ENCODE data around the gene PRKCSH. TPM values are rescaled to one million over a fixed set of nuclear protein-coding genes. Genes with fewer than 3 reads are reported as not detected.

PRKCSH gene
- total RNA-seq, 1 experiment from 2014 or later = 399 TPM

DNA sequence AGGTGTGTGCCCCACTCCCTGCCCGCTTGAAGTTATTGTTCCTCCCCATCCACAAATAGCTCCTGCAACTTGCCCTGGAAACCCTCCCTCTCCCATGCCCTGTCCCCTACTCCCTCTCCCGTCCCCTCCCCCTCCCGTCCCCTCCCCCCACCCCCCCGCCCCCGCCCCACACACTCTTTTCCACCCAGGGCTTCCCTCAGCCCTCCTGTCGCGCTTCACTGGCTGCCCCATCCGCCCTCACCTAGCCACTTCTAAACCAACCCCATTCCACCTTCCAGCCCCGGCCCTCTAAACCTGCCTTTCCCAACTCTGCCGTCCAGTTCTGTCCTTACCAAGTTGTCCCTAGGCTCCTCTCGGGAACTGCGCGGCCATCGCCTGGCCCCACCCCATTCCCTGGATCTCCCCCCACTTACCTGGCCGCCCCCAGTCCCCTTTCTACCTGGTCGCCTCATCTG lies 17.3 kb upstream of the PRKCSH start:
- no peaks in the 10 kb centered on the region for H3K27me3 ChIP-seq (ENCODE audit: control insufficient read depth, insufficient read depth, low read length)
- DNase-seq (ENCODE audit: low read depth, low spot score) (no peak), ATAC-seq (no peak)
- no peaks in the 10 kb centered on the region for H3K9me3 ChIP-seq (ENCODE audit: control insufficient read depth, insufficient read depth, low read depth, low read length)
- ChIA-PET POLR2A (no interaction called here), CTCF (no interaction called here)
- peak overlapping the region; percentile 66 to 81 for H3K4me3 ChIP-seq (ENCODE audit: low read depth in 2 of 2, low read length in 2 of 2)
- TF ChIP-seq, protein P1, sequence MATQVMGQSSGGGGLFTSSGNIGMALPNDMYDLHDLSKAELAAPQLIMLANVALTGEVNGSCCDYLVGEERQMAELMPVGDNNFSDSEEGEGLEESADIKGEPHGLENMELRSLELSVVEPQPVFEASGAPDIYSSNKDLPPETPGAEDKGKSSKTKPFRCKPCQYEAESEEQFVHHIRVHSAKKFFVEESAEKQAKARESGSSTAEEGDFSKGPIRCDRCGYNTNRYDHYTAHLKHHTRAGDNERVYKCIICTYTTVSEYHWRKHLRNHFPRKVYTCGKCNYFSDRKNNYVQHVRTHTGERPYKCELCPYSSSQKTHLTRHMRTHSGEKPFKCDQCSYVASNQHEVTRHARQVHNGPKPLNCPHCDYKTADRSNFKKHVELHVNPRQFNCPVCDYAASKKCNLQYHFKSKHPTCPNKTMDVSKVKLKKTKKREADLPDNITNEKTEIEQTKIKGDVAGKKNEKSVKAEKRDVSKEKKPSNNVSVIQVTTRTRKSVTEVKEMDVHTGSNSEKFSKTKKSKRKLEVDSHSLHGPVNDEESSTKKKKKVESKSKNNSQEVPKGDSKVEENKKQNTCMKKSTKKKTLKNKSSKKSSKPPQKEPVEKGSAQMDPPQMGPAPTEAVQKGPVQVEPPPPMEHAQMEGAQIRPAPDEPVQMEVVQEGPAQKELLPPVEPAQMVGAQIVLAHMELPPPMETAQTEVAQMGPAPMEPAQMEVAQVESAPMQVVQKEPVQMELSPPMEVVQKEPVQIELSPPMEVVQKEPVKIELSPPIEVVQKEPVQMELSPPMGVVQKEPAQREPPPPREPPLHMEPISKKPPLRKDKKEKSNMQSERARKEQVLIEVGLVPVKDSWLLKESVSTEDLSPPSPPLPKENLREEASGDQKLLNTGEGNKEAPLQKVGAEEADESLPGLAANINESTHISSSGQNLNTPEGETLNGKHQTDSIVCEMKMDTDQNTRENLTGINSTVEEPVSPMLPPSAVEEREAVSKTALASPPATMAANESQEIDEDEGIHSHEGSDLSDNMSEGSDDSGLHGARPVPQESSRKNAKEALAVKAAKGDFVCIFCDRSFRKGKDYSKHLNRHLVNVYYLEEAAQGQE (IDR thresholded peaks at IDR 0.05; ENCODE audit: insufficient read depth in 1 of 2, low read depth in 2 of 2, low read length in 1 of 2) = no peak
- no peak for TF ChIP-seq TCF7L2 (IDR thresholded peaks at IDR 0.05; ENCODE audit: low read depth, low read length)
- no peak for TF ChIP-seq SIN3A (IDR thresholded peaks at IDR 0.05; ENCODE audit: borderline replicate concordance, insufficient read depth, low read depth, low read length)
- H3K4me1 ChIP-seq (ENCODE audit: control insufficient read depth, insufficient read depth, low read length) = no peaks in the 10 kb centered on the region
- intact Hi-C loops (cut with micrococcal nuclease; ENCODE audit: unreplicated experiment) (no loop called here), in situ Hi-C loops (cut with HindIII; ENCODE audit: low pct_unique_long_range_greater_than_20kb, low sequenced_read_pairs) (no loop called here)
- H3K36me3 ChIP-seq (ENCODE audit: control insufficient read depth, insufficient read depth, low read length) = peaks cover 5% of the 10 kb centered on the region; the same call in 1 of the 2 replicates
- BruUV-seq (replicated peaks) = no TSS peak
- H3K27ac ChIP-seq (ENCODE audit: low read length) = no peak overlapping the region

DNA sequence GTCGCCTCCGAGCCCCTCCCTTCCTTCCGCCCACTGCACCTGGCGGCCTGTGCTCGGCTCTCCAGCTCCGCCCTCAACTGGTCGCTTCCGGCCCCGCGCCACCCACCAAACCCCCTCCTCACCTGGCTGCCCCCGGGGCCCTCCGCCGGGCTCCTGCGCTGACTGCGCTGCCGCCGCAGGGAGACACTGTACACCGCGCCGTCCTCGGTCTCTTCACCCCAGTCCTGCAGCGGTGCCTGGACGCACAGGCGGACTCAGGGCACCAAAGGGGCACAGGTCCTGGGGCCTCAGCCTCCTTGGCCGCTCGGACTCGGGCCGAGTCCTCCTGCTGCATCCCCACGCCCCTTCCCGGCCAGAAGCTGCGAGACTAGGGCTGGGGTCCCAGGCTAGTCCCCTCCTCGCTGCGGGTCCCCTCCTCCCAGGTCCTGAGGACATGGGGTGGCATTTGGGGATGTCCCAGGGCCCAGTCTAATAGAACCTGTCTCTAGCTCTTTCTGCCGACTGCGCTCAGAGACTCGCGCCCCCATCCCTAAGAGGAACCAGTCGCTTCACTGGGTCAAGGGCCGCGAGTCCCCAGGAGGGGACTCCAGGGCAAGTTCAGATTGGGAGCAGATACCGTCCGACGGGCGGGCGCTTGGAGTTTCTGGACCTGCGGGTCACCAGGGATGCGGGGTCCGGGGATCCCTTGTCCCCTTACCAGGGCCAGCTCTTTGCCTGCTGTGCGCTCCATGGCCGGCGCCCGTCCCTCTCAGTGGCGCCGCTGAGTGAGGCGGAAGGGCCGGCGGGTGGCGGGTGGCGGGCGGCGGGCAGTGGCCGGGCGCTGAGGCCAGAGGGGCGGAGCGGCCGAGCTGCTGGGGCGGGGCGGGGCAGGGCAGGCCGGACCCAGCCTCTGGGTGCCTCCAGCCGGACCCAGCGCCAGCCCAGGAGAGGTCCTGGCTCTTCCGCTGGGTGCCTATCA lies 16.6 kb upstream of the PRKCSH start, which contains the start of gene RGL3:
Gene RGL3, minus strand, starts transcription at position 766 of the 958 bp plus-strand sequence. Its CDS starts 36 bp downstream, at position 730.
- DNase-seq (ENCODE audit: low read depth, low spot score) (no peak), ATAC-seq (peak; percentile 89)
- H3K4me1 ChIP-seq (ENCODE audit: control insufficient read depth, insufficient read depth, low read length) = no peaks in the 10 kb centered on the region
- POLR2A ChIA-PET = no interaction called here
- no peaks in the 10 kb centered on the region for H3K27me3 ChIP-seq (ENCODE audit: control insufficient read depth, insufficient read depth, low read length)
- H3K27ac ChIP-seq (ENCODE audit: low read length) = peak within 1 kb of the TSS; percentile 75
- no peaks in the 10 kb centered on the region for H3K9me3 ChIP-seq (ENCODE audit: control insufficient read depth, insufficient read depth, low read depth, low read length)
- no TSS peak for BruUV-seq (replicated peaks)
- peak within 1 kb of the TSS; percentile 66 to 81 for H3K4me3 ChIP-seq (ENCODE audit: low read depth in 2 of 2, low read length in 2 of 2)
- in situ Hi-C loops (cut with HindIII; ENCODE audit: low pct_unique_long_range_greater_than_20kb, low sequenced_read_pairs) = no loop called here
- intact Hi-C loops (cut with micrococcal nuclease; ENCODE audit: unreplicated experiment) = no loop called here
- peaks cover 5% of the 10 kb centered on the region; the same call in 1 of the 2 replicates for H3K36me3 ChIP-seq (ENCODE audit: control insufficient read depth, insufficient read depth, low read length)
- TF ChIP-seq TCF7L2 (IDR thresholded peaks at IDR 0.05; ENCODE audit: low read depth, low read length) = no peak
- TF ChIP-seq SIN3A (IDR thresholded peaks at IDR 0.05; ENCODE audit: borderline replicate concordance, insufficient read depth, low read depth, low read length) = no peak
- TF ChIP-seq, protein P2, sequence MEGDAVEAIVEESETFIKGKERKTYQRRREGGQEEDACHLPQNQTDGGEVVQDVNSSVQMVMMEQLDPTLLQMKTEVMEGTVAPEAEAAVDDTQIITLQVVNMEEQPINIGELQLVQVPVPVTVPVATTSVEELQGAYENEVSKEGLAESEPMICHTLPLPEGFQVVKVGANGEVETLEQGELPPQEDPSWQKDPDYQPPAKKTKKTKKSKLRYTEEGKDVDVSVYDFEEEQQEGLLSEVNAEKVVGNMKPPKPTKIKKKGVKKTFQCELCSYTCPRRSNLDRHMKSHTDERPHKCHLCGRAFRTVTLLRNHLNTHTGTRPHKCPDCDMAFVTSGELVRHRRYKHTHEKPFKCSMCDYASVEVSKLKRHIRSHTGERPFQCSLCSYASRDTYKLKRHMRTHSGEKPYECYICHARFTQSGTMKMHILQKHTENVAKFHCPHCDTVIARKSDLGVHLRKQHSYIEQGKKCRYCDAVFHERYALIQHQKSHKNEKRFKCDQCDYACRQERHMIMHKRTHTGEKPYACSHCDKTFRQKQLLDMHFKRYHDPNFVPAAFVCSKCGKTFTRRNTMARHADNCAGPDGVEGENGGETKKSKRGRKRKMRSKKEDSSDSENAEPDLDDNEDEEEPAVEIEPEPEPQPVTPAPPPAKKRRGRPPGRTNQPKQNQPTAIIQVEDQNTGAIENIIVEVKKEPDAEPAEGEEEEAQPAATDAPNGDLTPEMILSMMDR (IDR thresholded peaks at IDR 0.05) = no peak
- no peak for TF ChIP-seq POLR2AphosphoS5 (IDR thresholded peaks at IDR 0.05; ENCODE audit: low read depth, low read length)
- TF ChIP-seq, protein P1 (IDR thresholded peaks at IDR 0.05; ENCODE audit: insufficient read depth in 1 of 2, low read depth in 2 of 2, low read length in 1 of 2) = no peak
- CTCF ChIA-PET = interaction anchor here (0.6 to 1.3 kb wide), 2 partner anchors 26 to 36 kb away, joined by 3 to 8 read pairs; no protein-coding TSS in a partner anchor

All from Panc1 (cell line).